GM23338 (cell line): ENCODE data around the gene KRT15. TPM values are rescaled to one million over a fixed set of nuclear protein-coding genes. Genes with fewer than 3 reads are reported as not detected.
A peak's percentile ranks its signal among the peaks of the same experiment; 100 is the strongest.

Source experiments
- ATAC-seq: fragments of 200-7000 bp; cut with Tn5 transposase; 3 replicates; pipeline ENCODE4 v1.9.1; 2020
- DNase-seq: peaks from one replicate; pipeline ENCODE4 v3.0.0-alpha.2; 2015; ENCODE audit warnings: low spot score
- H2AFZ ChIP-seq: fragments of 200-600 bp; sonication (generic); 2 replicates; pipeline ENCODE4 v1.8.0; 2016; ENCODE audit warnings: antibody characterized with exemption, mild to moderate bottlenecking, moderate library complexity
- H3F3A ChIP-seq: fragments of 200-600 bp; sonication (generic); replicated peaks from 2 replicates; pipeline ENCODE4 v1.8.0; 2017; ENCODE audit warnings: antibody characterized with exemption, mixed run types, low read depth
- H3K27ac ChIP-seq: fragments of 200-600 bp; sonication (generic); 2 replicates; pipeline ENCODE4 v1.6.1; 2016; ENCODE audit warnings: low read depth
- H3K27me3 ChIP-seq: fragments of 200-600 bp; sonication (generic); 2 replicates; pipeline ENCODE4 v1.8.0; 2016; ENCODE audit warnings: mild to moderate bottlenecking, mixed run types, moderate library complexity; ENCODE audit not compliant: insufficient read depth
- H3K36me3 ChIP-seq: fragments of 200-600 bp; sonication (generic); 2 replicates; pipeline ENCODE4 v1.8.0; 2016; ENCODE audit warnings: mild to moderate bottlenecking; ENCODE audit not compliant: insufficient read depth
- H3K4me1 ChIP-seq: fragments of 200-600 bp; sonication (generic); 2 replicates; pipeline ENCODE4 v1.8.0; 2016; ENCODE audit warnings: mild to moderate bottlenecking, moderate library complexity; ENCODE audit not compliant: insufficient read depth
- H3K4me2 ChIP-seq: fragments of 200-600 bp; sonication (generic); 2 replicates; pipeline ENCODE4 v1.7.1; 2017; ENCODE audit warnings: mixed run types
- H3K4me3 ChIP-seq: fragments of 200-600 bp; sonication (generic); 2 replicates; pipeline ENCODE4 v1.6.1; 2016; ENCODE audit warnings: mixed run types
- H3K79me2 ChIP-seq: fragments of 200-600 bp; sonication (generic); replicated peaks from 2 replicates; pipeline ENCODE4 v1.8.0; 2017; ENCODE audit warnings: mild to moderate bottlenecking; ENCODE audit not compliant: insufficient read depth
- H3K9me2 ChIP-seq: fragments of 200-600 bp; sonication (generic); 2 replicates; pipeline ENCODE4 v1.8.0; 2017; ENCODE audit not compliant: insufficient read depth
- H4K20me1 ChIP-seq: fragments of 200-600 bp; sonication (generic); replicated peaks from 2 replicates; pipeline ENCODE4 v1.8.0; 2017; ENCODE audit warnings: mild to moderate bottlenecking; ENCODE audit not compliant: insufficient read depth
- H3K27ac Mint-ChIP-seq: 2 replicates; pipeline ENCODE4 v1.8.0; 2020; ENCODE audit warnings: inconsistent platforms, mild to moderate bottlenecking, moderate library complexity, mixed read lengths
- H3K27me3 Mint-ChIP-seq: 3 replicates; pipeline ENCODE4 v1.8.0; 2022; ENCODE audit warnings: low read depth, mild to moderate bottlenecking, moderate library complexity, mixed read lengths, inconsistent platforms; ENCODE audit not compliant: insufficient read depth, poor library complexity
- H3K36me3 Mint-ChIP-seq: 3 replicates; pipeline ENCODE4 v1.8.0; 2021; ENCODE audit warnings: low read depth, mild to moderate bottlenecking, inconsistent platforms, moderate library complexity, mixed read lengths
- H3K4me1 Mint-ChIP-seq: 3 replicates; pipeline ENCODE4 v1.8.0; 2020; ENCODE audit warnings: mild to moderate bottlenecking, inconsistent platforms, mixed read lengths
- H3K4me3 Mint-ChIP-seq: 3 replicates; pipeline ENCODE4 v1.8.0; 2021; ENCODE audit warnings: moderate library complexity, mild to moderate bottlenecking, inconsistent platforms, mixed read lengths
- H3K9me3 Mint-ChIP-seq: 3 replicates; pipeline ENCODE4 v1.8.0; 2020; ENCODE audit warnings: moderate library complexity, mild to moderate bottlenecking, inconsistent platforms, mixed read lengths
- CREB1 ChIP-seq: fragments of 250-450 bp; sonication (Bioruptor Pico); IDR thresholded peaks from 2 replicates; pipeline ENCODE4 v1.5.0; 2020; ENCODE audit warnings: low read depth, mild to moderate bottlenecking, moderate library complexity
- EZH2phosphoT487 ChIP-seq: fragments of 200-600 bp; sonication (generic); IDR thresholded peaks from one replicate; pipeline ENCODE4 v1.8.1; 2018; ENCODE audit warnings: antibody characterized with exemption; ENCODE audit not compliant: unreplicated experiment
- JUNB ChIP-seq: IDR thresholded peaks from one replicate; pipeline ENCODE4 v1.6.1; 2016; ENCODE audit warnings: antibody characterized with exemption; ENCODE audit not compliant: unreplicated experiment
- POLR2AphosphoS5 ChIP-seq: IDR thresholded peaks from 2 replicates; pipeline ENCODE4 v1.6.1; 2016; ENCODE audit warnings: antibody characterized with exemption, low read depth
- STAT1 ChIP-seq: IDR thresholded peaks from one replicate; pipeline ENCODE4 v1.6.1; 2016; ENCODE audit warnings: antibody characterized with exemption; ENCODE audit not compliant: unreplicated experiment
- ZNF114 ChIP-seq: fragments of 250-450 bp; sonication (Bioruptor Pico); IDR thresholded peaks from 2 replicates; pipeline ENCODE4 v1.5.0; 2020; ENCODE audit warnings: mild to moderate bottlenecking, moderate library complexity
- ZNF331 ChIP-seq: fragments of 250-450 bp; sonication (Bioruptor Pico); IDR thresholded peaks from 2 replicates; pipeline ENCODE4 v1.5.0; 2020; ENCODE audit warnings: low read depth, mild to moderate bottlenecking, moderate library complexity
- polyA plus RNA-seq: library from polyadenylated mRNA; unstranded; fragments of >200 nt; fragmentation: Nextera tagmentation; extraction: Ambion mirVana; gene quantifications from 2 replicates; pipeline ENCODE4 v1.2.1, GENCODE V29; 2016
- total RNA-seq: library from RNA; depleted of rRNA; stranded (reverse); fragments of >200 nt; shearing (Covaris generic); gene quantifications from 2 replicates; pipeline ENCODE4 v1.2.3, GENCODE V29; 2014
- TF ChIP-seq, protein P1 (sequence below), 2 experiments: fragments of 200-600 bp in 1 of 2; sonication (generic) in 1 of 2; conservative IDR thresholded peaks; 2 replicates each; pipeline versions ENCODE4 v1.5.1 to v1.6.1; 2016 to 2017; ENCODE audit warnings: antibody characterized with exemption in 2 of 2, low read depth in 2 of 2, mild to moderate bottlenecking in 2 of 2, moderate library complexity in 1 of 2
- TF ChIP-seq, protein P2 (sequence below): IDR thresholded peaks from 2 replicates; pipeline ENCODE4 v1.6.1; 2016; ENCODE audit warnings: antibody characterized with exemption

The KRT15 gene
- total and polyA plus RNA-seq, 2 experiments from 2014 or later, result 0.03 TPM; not detected in 1

DNA sequence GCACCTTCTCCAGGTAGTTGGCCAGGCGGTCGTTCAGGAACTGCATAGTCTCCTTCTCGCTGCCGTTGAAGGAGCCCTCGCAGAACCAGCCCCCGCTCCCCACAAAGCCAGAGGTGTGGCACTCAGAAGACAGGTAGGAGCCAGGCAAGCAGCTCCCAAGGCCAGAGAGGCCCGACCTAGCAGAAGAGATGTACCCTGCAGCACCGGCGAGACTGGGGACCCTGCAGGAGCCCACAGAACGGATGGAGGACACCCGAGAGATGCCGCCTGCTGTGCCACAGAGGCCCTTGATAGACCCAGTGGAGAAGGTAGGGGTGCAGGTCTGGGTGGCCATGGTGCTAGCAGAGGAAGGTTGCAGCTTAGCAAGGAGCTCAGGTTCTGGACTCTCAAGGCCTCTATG is 29.2 kb downstream of the KRT15 start, which contains the start of gene KRT36 (continued):
- TF ChIP-seq ZNF331 (CRISPR knock-in tag) (no peak), POLR2AphosphoS5 (no peak), STAT1 (no peak), ZNF114 (CRISPR knock-in tag) (no peak), CREB1 (no peak)
- TF ChIP-seq, protein P1, sequence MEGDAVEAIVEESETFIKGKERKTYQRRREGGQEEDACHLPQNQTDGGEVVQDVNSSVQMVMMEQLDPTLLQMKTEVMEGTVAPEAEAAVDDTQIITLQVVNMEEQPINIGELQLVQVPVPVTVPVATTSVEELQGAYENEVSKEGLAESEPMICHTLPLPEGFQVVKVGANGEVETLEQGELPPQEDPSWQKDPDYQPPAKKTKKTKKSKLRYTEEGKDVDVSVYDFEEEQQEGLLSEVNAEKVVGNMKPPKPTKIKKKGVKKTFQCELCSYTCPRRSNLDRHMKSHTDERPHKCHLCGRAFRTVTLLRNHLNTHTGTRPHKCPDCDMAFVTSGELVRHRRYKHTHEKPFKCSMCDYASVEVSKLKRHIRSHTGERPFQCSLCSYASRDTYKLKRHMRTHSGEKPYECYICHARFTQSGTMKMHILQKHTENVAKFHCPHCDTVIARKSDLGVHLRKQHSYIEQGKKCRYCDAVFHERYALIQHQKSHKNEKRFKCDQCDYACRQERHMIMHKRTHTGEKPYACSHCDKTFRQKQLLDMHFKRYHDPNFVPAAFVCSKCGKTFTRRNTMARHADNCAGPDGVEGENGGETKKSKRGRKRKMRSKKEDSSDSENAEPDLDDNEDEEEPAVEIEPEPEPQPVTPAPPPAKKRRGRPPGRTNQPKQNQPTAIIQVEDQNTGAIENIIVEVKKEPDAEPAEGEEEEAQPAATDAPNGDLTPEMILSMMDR (conservative IDR thresholded peaks at IDR 0.05; ENCODE audit: low read depth in 2 of 2), result no peak
- TF ChIP-seq, protein P2, sequence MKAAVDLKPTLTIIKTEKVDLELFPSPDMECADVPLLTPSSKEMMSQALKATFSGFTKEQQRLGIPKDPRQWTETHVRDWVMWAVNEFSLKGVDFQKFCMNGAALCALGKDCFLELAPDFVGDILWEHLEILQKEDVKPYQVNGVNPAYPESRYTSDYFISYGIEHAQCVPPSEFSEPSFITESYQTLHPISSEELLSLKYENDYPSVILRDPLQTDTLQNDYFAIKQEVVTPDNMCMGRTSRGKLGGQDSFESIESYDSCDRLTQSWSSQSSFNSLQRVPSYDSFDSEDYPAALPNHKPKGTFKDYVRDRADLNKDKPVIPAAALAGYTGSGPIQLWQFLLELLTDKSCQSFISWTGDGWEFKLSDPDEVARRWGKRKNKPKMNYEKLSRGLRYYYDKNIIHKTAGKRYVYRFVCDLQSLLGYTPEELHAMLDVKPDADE, result no peak

DNA sequence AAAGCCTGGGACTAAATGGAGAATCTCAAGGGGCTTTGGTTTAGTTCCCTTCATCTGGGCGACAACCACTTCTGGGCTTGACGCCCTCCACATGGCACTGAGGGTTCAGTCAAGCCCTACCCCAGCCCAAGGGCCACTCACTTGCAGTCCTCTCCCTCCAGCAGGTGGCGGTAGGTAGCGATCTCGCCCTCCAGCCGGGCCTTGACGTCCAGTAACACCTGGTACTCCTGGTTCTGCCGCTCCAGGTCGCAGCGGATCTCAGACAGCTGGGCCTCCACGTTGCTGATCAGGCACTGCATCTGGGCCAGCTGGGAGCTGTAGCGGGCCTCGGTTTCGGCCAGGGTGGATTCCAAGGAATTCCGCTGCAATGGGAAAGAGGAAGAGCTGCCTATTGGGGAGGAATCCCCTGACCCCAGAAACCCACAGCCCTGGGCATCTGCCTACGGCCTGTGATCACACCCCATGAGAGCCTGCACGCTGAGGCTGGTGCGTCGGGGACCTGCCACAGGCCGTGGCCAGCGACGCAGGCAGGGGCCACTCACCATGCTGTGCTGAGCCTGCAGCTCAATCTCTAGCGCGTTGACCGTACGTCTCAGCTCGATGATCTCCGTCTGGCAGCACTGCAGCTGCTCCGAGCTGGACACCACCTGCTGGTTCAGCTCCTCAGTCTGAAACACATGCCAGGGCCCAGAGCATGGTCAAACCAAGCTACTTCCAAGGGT is 31.7 kb downstream of the KRT15 start:
- Mint-ChIP-seq H3K36me3 (no peaks in the 10 kb centered on the region), H3K27ac (no peak overlapping the region), H3K27me3 (peaks cover 28% of the 10 kb centered on the region), H3K9me3 (no peaks in the 10 kb centered on the region), H3K4me1 (no peaks in the 10 kb centered on the region), H3K4me3 (no peak overlapping the region)
- H4K20me1 ChIP-seq, result no peaks in the 10 kb centered on the region
- DNase-seq (peak; percentile 89), ATAC-seq (peak; percentile 97)
- H3K4me1 ChIP-seq, result no peaks in the 10 kb centered on the region
- 0 out of 2 replicates have a peak overlapping the region, but pooled peaks have one; percentile 85 for H2AFZ ChIP-seq
- H3K79me2 ChIP-seq, result no peaks in the 10 kb centered on the region
- TF ChIP-seq EZH2phosphoT487 (no peak), ZNF114 (CRISPR knock-in tag) (no peak), JUNB (no peak), CREB1 (peak; percentile 34; the same call in 1 of the 2 replicates)
- TF ChIP-seq, protein P1 (conservative IDR thresholded peaks at IDR 0.05; ENCODE audit: low read depth in 2 of 2), result peak; percentile 73 to 94
- TF ChIP-seq, protein P2, result no peak
- H3F3A ChIP-seq, result no peaks in the 10 kb centered on the region
- no peak overlapping the region for H3K27ac ChIP-seq
- H3K4me3 ChIP-seq, result no peak overlapping the region
- no peaks in the 10 kb centered on the region for H3K27me3 ChIP-seq
- no peak overlapping the region for H3K4me2 ChIP-seq
- H3K9me2 ChIP-seq, result no peaks in the 10 kb centered on the region
- H3K36me3 ChIP-seq, result no peaks in the 10 kb centered on the region
